ENCODE measurements around the gene DOCK1. TPM values are rescaled to one million over a fixed set of nuclear protein-coding genes. Genes with fewer than 3 reads are reported as not detected.
"Not testable (repeated sequence)": the region's sequence is repeated elsewhere in the genome, so short reads cannot be mapped to it uniquely, and the experiment has no call there.

DOCK1 gene
- total and polyA plus RNA-seq, 8 donors: 46.4 to 77.7 (median 71.3) TPM

DNA sequence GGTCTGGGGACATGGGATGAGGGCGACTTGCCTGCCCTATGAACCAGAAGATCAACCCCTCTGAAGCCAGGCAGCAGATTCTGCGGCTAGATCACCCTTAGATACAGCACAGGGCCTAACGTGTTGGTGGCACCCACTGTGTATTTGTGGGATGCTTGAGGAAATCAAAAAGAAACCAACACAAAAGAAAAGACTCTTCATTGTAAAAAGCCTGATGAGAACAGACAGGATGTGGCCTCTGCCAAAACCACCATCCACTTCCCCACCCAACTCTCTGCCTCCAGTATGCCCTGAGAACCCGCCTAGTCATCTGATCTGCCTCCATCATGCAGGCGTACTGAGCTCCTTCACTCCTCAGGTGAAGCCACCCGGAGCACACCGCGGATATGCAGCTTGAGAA, 388.4 kb downstream of the DOCK1 start:
- intact Hi-C loops (cut with DNase I): no loop called here
- Histone ChIP-seq H3K36me3 (no peaks in the 10 kb centered on the region), H3K9me3 (no peaks in the 10 kb centered on the region), H3K4me1 (no peaks in the 10 kb centered on the region), H3K27ac (no peak overlapping the region), H3K27me3 (no peaks in the 10 kb centered on the region), H3K4me3 (no peak overlapping the region)
- DNase-seq: no peak
- ATAC-seq: no peak
- TF ChIP-seq CTCF (IDR thresholded peaks at IDR 0.05): no peak

GRCh38 chr10:127296696-127297095, 391.5 kb downstream of the DOCK1 start:
- no peak for TF ChIP-seq CTCF (IDR thresholded peaks at IDR 0.05)
- no peak for DNase-seq
- Histone ChIP-seq H3K4me1 (no peaks in the 10 kb centered on the region), H3K4me3 (no peak overlapping the region), H3K9me3 (no peaks in the 10 kb centered on the region), H3K27me3 (no peaks in the 10 kb centered on the region), H3K27ac (no peak overlapping the region), H3K36me3 (no peaks in the 10 kb centered on the region)
- intact Hi-C loops (cut with DNase I): no loop called here
- ATAC-seq: no peak

GRCh38 chr10:127298381-127298780, 393.2 kb downstream of the DOCK1 start:
- ATAC-seq (no peak), DNase-seq (no peak)
- TF ChIP-seq CTCF (IDR thresholded peaks at IDR 0.05): no peak
- H3K36me3 ChIP-seq: no peaks in the 10 kb centered on the region
- H3K27me3 ChIP-seq: no peaks in the 10 kb centered on the region
- intact Hi-C loops (cut with DNase I): no loop called here
- no peak overlapping the region for H3K27ac ChIP-seq
- no peak overlapping the region for H3K4me3 ChIP-seq
- no peaks in the 10 kb centered on the region for H3K4me1 ChIP-seq
- no peaks in the 10 kb centered on the region for H3K9me3 ChIP-seq

- ATAC-seq; intact Hi-C loops (cut with DNase I); H3K4me1 ChIP-seq; H3K27me3 ChIP-seq; DNase-seq; H3K36me3 ChIP-seq; H3K9me3 ChIP-seq; H3K4me3 ChIP-seq; H3K27ac ChIP-seq: not testable (repeated sequence)
Measured at GRCh38 chr10:127299192-127299591, 394.0 kb downstream of the DOCK1 start.

DNA sequence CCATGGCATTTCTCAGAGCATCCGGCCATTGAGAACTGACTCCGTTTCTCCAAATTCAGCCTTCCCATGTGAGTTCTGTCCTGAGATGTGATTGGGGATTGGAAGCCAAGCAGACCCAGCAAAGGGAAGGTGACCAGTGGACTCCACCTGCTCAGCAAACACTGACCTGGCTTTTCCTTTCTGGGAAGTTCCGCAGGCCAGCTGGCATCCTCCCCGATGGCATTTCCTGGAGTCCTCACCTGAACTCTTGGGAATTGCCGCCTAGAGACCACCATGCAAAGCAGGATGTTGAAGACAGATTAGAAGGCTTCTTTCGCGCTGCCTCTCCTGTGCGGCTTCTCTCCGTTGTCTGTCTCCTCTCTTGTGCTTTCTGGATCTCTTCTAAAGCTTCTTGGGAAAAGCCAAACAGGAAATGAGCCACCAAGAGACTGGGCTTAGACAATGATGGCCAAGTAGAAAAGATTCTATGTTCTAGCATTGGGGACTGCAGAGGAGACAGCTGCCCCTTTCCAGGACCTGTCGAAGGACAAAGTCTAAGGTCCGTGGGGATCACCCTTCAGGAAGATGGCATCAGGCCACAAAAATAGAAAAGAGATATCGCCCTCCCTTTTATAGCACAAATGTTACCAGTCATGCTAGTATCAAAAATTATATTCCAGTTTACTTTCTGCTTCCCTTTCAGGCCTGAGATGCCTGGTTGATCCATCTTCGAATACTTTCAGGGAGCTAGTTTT, 394.9 kb downstream of the DOCK1 start:
- ATAC-seq: no peak
- no peak for TF ChIP-seq CTCF (IDR thresholded peaks at IDR 0.05)
- no peaks in the 10 kb centered on the region for H3K36me3 ChIP-seq
- H3K27ac ChIP-seq: no peak overlapping the region
- DNase-seq: no peak
- intact Hi-C loops (cut with DNase I): no loop called here
- no peaks in the 10 kb centered on the region for H3K27me3 ChIP-seq
- no peak overlapping the region for H3K4me3 ChIP-seq
- no peaks in the 10 kb centered on the region for H3K4me1 ChIP-seq
- H3K9me3 ChIP-seq: no peaks in the 10 kb centered on the region

DNA sequence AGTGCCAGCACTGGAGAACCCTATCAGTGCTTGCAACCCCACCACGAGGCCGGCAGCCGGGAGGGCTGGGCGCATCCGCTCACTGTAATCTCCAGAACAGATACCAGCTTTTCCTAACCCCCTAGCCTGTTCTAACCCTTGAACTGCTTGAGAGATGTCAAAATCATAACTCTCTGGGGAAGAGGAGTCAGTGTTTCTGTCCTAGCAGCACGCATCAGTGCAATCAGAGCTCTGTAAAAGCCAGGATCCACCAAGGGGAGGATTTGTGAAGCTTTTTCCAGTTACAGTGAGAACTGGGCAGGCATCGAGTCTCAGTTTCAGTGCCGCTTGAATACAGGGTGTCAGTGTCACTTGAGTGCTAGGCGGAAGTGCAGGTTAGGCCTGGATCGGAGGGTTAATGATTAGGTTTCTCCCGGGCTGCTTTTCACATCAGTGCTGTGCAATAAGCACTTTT, 395.7 kb downstream of the DOCK1 start:
- TF ChIP-seq CTCF (IDR thresholded peaks at IDR 0.05): no peak
- intact Hi-C loops (cut with DNase I): no loop called here
- Histone ChIP-seq H3K4me3 (no peak overlapping the region), H3K9me3 (no peaks in the 10 kb centered on the region), H3K4me1 (no peaks in the 10 kb centered on the region), H3K36me3 (no peaks in the 10 kb centered on the region), H3K27ac (no peak overlapping the region), H3K27me3 (no peaks in the 10 kb centered on the region)
- peak; percentile 74 for ATAC-seq
- DNase-seq: peak in 1 of 4 donors; percentile 30
